HFFc6 (cell line): ENCODE data around the gene ST6GALNAC6. TPM values are rescaled to one million over a fixed set of nuclear protein-coding genes. Genes with fewer than 3 reads are reported as not detected.

Experiments used
- DNase-seq: peaks from one replicate; pipeline ENCODE4 v3.0.0-alpha.2; 2018
- H3K27ac Mint-ChIP-seq: 2 replicates; pipeline ENCODE4 v1.8.0; 2020; ENCODE audit warnings: mild to moderate bottlenecking, mixed read lengths
- H3K27me3 Mint-ChIP-seq: 2 replicates; pipeline ENCODE4 v1.8.0; 2021; ENCODE audit warnings: mild to moderate bottlenecking, moderate library complexity, mixed read lengths; ENCODE audit not compliant: insufficient read depth
- H3K36me3 Mint-ChIP-seq: 2 replicates; pipeline ENCODE4 v1.8.0; 2021; ENCODE audit warnings: low read depth, mixed read lengths
- H3K4me1 Mint-ChIP-seq: 2 replicates; pipeline ENCODE4 v1.8.0; 2020; ENCODE audit warnings: low read depth, mixed read lengths
- H3K4me3 Mint-ChIP-seq: 2 replicates; pipeline ENCODE4 v1.8.0; 2020; ENCODE audit warnings: mild to moderate bottlenecking, moderate library complexity, mixed read lengths
- H3K9me3 Mint-ChIP-seq: 2 replicates; pipeline ENCODE4 v1.8.0; 2020; ENCODE audit warnings: mild to moderate bottlenecking, mixed read lengths
- microRNA-seq: library from miRNA; unstranded; fragments of <30 nt; microRNA quantifications from one replicate; pipeline ENCODE4, GENCODE V29; 2019
- total RNA-seq, 6 experiments: library from RNA; stranded (reverse); fragmentation: NEBNext Ultra II Directional; extraction: Animal tissue kit (Norgen Biotek cat#: 25700); gene quantifications; 2 replicates in 1 of 6; 3 replicates in 5 of 6; pipeline ENCODE4 v1.2.3, GENCODE V29; 2021
- TF ChIP-seq, protein P1 (sequence below): fragments of 200-600 bp; sonication (generic); IDR thresholded peaks from 2 replicates; pipeline ENCODE4 v1.5.0; 2021; ENCODE audit warnings: antibody characterized with exemption, mild to moderate bottlenecking

Gene ST6GALNAC6
- total RNA-seq, 6 experiments from 2014 or later, result 29.3 to 40.6 (median 34.2) TPM

DNA sequence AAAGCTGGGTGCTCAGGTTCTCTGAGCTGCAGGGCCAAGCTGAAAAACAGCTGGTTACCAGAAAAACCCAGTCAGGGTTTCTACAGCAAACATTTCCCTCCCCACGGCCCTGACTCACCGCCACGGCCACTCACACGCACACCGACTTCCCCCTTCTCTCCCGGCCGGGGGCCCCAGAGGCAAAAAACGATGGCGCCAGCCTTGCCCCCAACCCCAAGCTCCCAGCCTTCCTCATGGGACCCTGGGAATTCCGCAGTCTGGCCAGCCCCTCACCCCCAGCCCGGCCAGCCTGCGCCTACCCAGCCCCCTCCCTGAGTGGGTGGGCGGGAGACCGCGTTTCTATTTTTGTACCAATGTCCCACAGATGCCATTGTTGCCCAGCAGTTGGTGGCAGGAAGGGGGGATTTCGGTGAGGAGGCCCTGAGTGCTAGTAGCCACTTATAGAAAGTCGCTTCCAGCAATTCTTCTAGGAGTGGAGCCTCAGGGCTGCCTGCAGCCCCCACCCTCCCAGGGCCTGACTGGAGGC lies 63.3 kb downstream of the ST6GALNAC6 start:
- H3K27ac Mint-ChIP-seq, result peak overlapping the region; percentile 99
- TF ChIP-seq, protein P1, sequence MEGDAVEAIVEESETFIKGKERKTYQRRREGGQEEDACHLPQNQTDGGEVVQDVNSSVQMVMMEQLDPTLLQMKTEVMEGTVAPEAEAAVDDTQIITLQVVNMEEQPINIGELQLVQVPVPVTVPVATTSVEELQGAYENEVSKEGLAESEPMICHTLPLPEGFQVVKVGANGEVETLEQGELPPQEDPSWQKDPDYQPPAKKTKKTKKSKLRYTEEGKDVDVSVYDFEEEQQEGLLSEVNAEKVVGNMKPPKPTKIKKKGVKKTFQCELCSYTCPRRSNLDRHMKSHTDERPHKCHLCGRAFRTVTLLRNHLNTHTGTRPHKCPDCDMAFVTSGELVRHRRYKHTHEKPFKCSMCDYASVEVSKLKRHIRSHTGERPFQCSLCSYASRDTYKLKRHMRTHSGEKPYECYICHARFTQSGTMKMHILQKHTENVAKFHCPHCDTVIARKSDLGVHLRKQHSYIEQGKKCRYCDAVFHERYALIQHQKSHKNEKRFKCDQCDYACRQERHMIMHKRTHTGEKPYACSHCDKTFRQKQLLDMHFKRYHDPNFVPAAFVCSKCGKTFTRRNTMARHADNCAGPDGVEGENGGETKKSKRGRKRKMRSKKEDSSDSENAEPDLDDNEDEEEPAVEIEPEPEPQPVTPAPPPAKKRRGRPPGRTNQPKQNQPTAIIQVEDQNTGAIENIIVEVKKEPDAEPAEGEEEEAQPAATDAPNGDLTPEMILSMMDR, result no peak
- peaks cover 64% of the 10 kb centered on the region for H3K4me1 Mint-ChIP-seq
- H3K36me3 Mint-ChIP-seq, result peaks cover 20% of the 10 kb centered on the region
- no peaks in the 10 kb centered on the region; the same call in none of the 2 replicates for H3K27me3 Mint-ChIP-seq
- no peaks in the 10 kb centered on the region for H3K9me3 Mint-ChIP-seq
- DNase-seq, result peak; percentile 79
- H3K4me3 Mint-ChIP-seq, result peak overlapping the region; percentile 74

Small RNAs within 50 kb of the gene (microRNA-seq; reads per million reads assigned to microRNA genes)
- not detected for gene MIR4672

Other genes with a start within 250 kb of the ST6GALNAC6 start
- under 1 TPM in 2 of 6 experiments, not detected in 4; 0.07 to 0.08 TPM for gene CFAP157, start 192.6 kb downstream of the ST6GALNAC6 start, total RNA-seq
- gene PTRH1, start 183.9 kb downstream of the ST6GALNAC6 start, total RNA-seq, result 10 to 100 TPM; 21.0 to 22.1 (median 21.5) TPM
- gene TTC16, start 183.5 kb downstream of the ST6GALNAC6 start, total RNA-seq, result not detected
- gene TOR2A, start 164.3 kb downstream of the ST6GALNAC6 start, total RNA-seq, result 1 to 10 TPM; 6.6 to 8.3 (median 8.1) TPM
- gene SH2D3C, start 120.9 kb downstream of the ST6GALNAC6 start, total RNA-seq, result not detected
- 10 to 100 TPM; 52.0 to 61.3 (median 56.2) TPM for gene CDK9, start 113.6 kb downstream of the ST6GALNAC6 start, total RNA-seq
- gene FPGS, start 96.7 kb downstream of the ST6GALNAC6 start, total RNA-seq, result 10 to 100 TPM; 51.9 to 69.2 (median 62.7) TPM
- gene ENG, start 44.9 kb downstream of the ST6GALNAC6 start, total RNA-seq, result 100 to 1,000 TPM; 205 to 249 (median 227) TPM
- gene AK1, start 21.9 kb downstream of the ST6GALNAC6 start, total RNA-seq, result 100 to 1,000 TPM; 109 to 130 (median 124) TPM
- gene ST6GALNAC4, start 17.4 kb upstream of the ST6GALNAC6 start, total RNA-seq, result 10 to 100 TPM; 22.9 to 33.4 (median 27.7) TPM
- gene PIP5KL1, start 31.2 kb upstream of the ST6GALNAC6 start, total RNA-seq, result 1 to 10 TPM; 1.7 to 3.1 (median 2.1) TPM
- gene DPM2, start 38.3 kb upstream of the ST6GALNAC6 start, total RNA-seq, result 10 to 100 TPM; 42.5 to 49.6 (median 47.1) TPM
- 10 to 100 TPM; 26.7 to 35.4 (median 29.3) TPM for gene EEIG1, start 81.4 kb upstream of the ST6GALNAC6 start, total RNA-seq
- 10 to 100 TPM in 3 of 6 experiments, 1 to 10 TPM in 3; 8.7 to 11.5 (median 9.8) TPM for gene NAIF1, start 167.7 kb upstream of the ST6GALNAC6 start, total RNA-seq
- gene SLC25A25, start 168.6 kb upstream of the ST6GALNAC6 start, total RNA-seq, result 10 to 100 TPM; 16.5 to 20.7 (median 18.4) TPM
- 10 to 100 TPM; 68.5 to 82.8 (median 70.6) TPM for gene PTGES2, start 228.1 kb upstream of the ST6GALNAC6 start, total RNA-seq
- gene LCN2, start 249.8 kb upstream of the ST6GALNAC6 start, total RNA-seq, result not detected